Activated T-helper 17 cell treated with anti-CD3 and anti-CD28 coated beads, Interleukin-2, amount 50 U/mL, for 72 hours (primary cell): ENCODE measurements around the gene C11orf54. TPM values are rescaled to one million over a fixed set of nuclear protein-coding genes. Genes with fewer than 3 reads are reported as not detected.
"Not testable (repeated sequence)": the region's sequence is repeated elsewhere in the genome, so short reads cannot be mapped to it uniquely, and the experiment has no call there.

Source experiments
- ATAC-seq: fragments of 150-1000 bp; cut with Tn5 transposase; replicated peaks from 2 replicates; pipeline ENCODE4 v1.10.0; 2021; ENCODE audit warnings: mild to moderate bottlenecking, moderate library complexity
- H3K27ac Mint-ChIP-seq: one replicate; pipeline ENCODE4 v1.8.0; 2022; ENCODE audit warnings: mixed read lengths
- H3K27me3 Mint-ChIP-seq: one replicate; pipeline ENCODE4 v1.8.0; 2022; ENCODE audit warnings: mixed read lengths
- H3K36me3 Mint-ChIP-seq: one replicate; pipeline ENCODE4 v1.8.0; 2022; ENCODE audit warnings: low read depth, mild to moderate bottlenecking, mixed read lengths
- H3K4me1 Mint-ChIP-seq: one replicate; pipeline ENCODE4 v1.8.0; 2022; ENCODE audit warnings: mixed read lengths
- H3K4me3 Mint-ChIP-seq: one replicate; pipeline ENCODE4 v1.8.0; 2022; ENCODE audit warnings: mild to moderate bottlenecking, mixed read lengths
- H3K9me3 Mint-ChIP-seq: one replicate; pipeline ENCODE4 v1.8.0; 2022; ENCODE audit warnings: mixed read lengths
- total RNA-seq, 2 donors: library from RNA; stranded (reverse); gene quantifications; one replicate each; pipeline ENCODE4 v1.2.3, GENCODE V29; 2022

The C11orf54 gene
- total RNA-seq, 2 donors from 2014 or later: 27.2 to 51.7 TPM

GRCh38 chr11:93767018-93767417 is 25.5 kb downstream of the C11orf54 start:
- Mint-ChIP-seq H3K4me3 (no peak overlapping the region), H3K27ac (no peak overlapping the region), H3K27me3 (no peaks in the 10 kb centered on the region), H3K36me3 (peaks cover 38% of the 10 kb centered on the region), H3K4me1 (no peaks in the 10 kb centered on the region), H3K9me3 (no peaks in the 10 kb centered on the region)
- ATAC-seq: no peak

DNA sequence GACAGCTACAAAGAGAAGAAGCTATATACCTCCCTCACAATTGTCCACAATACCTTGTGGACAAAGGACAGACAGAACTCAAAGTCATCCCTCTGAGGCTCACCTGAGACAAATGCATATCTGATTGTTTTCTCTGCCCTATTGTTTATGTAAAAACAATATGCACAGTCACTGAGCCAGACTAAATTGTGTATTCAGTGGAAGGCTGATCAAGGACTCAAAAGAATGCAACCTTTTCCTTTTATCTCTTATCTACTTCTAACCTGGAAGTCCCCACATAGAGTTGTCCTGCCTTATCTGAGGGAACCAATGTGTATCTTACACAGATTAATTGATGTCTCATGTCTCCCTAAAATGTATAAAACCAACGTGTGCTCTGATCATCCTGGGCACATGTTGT is 28.7 kb downstream of the C11orf54 start:
- H3K4me3 Mint-ChIP-seq: no peak overlapping the region
- no peaks in the 10 kb centered on the region for H3K9me3 Mint-ChIP-seq
- no peaks in the 10 kb centered on the region for H3K4me1 Mint-ChIP-seq
- H3K27ac Mint-ChIP-seq: no peak overlapping the region
- no peaks in the 10 kb centered on the region for H3K27me3 Mint-ChIP-seq
- H3K36me3 Mint-ChIP-seq: peaks cover 9% of the 10 kb centered on the region
- no peak for ATAC-seq

- no peaks in the 10 kb centered on the region for H3K9me3 Mint-ChIP-seq
- H3K36me3 Mint-ChIP-seq: no peaks in the 10 kb centered on the region
- no peak for ATAC-seq
- no peaks in the 10 kb centered on the region for H3K27me3 Mint-ChIP-seq
- H3K4me1 Mint-ChIP-seq: no peaks in the 10 kb centered on the region
- H3K4me3 Mint-ChIP-seq: no peak overlapping the region
- H3K27ac Mint-ChIP-seq: no peak overlapping the region
These were observed 30.7 kb downstream of the C11orf54 start for GRCh38 chr11:93772123-93772522.

GRCh38 chr11:93773045-93773477 is 31.6 kb downstream of the C11orf54 start:
- Mint-ChIP-seq H3K4me3 (no peak overlapping the region), H3K4me1 (no peaks in the 10 kb centered on the region), H3K9me3 (no peaks in the 10 kb centered on the region), H3K36me3 (no peaks in the 10 kb centered on the region), H3K27ac (no peak overlapping the region), H3K27me3 (no peaks in the 10 kb centered on the region)
- ATAC-seq: no peak

GRCh38 chr11:93773601-93774200 is 32.2 kb downstream of the C11orf54 start:
- no peak for ATAC-seq
- H3K9me3 Mint-ChIP-seq: no peaks in the 10 kb centered on the region
- no peaks in the 10 kb centered on the region for H3K4me1 Mint-ChIP-seq
- no peak overlapping the region for H3K27ac Mint-ChIP-seq
- H3K27me3 Mint-ChIP-seq: no peaks in the 10 kb centered on the region
- H3K36me3 Mint-ChIP-seq: no peaks in the 10 kb centered on the region
- H3K4me3 Mint-ChIP-seq: no peak overlapping the region

- not testable (repeated sequence) for H3K27ac Mint-ChIP-seq, H3K4me1 Mint-ChIP-seq, ATAC-seq, H3K36me3 Mint-ChIP-seq, H3K27me3 Mint-ChIP-seq, H3K4me3 Mint-ChIP-seq, H3K9me3 Mint-ChIP-seq
These were observed 33.1 kb downstream of the C11orf54 start for GRCh38 chr11:93774560-93774959.

DNA sequence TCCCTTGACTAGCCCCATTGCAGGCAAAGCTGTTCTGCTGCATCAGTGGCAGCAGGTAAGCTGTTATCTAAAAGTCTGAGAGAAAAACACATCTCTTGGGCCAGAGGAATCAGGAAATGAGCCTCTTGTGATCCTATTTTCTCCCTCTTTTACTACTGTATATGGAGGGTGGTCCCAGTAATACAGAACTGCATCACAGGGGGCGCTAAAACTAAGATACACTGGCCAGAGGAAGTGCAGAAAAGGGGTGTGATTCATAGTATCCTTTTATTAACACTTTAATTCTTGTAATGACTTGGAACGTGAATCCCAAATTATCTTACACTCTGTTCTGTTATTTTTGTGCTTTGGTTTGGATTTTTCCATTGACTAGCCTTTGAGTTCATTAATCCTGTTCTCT is 33.8 kb downstream of the C11orf54 start:
- H3K27me3 Mint-ChIP-seq: no peaks in the 10 kb centered on the region
- no peaks in the 10 kb centered on the region for H3K36me3 Mint-ChIP-seq
- H3K4me1 Mint-ChIP-seq: no peaks in the 10 kb centered on the region
- H3K27ac Mint-ChIP-seq: no peak overlapping the region
- H3K9me3 Mint-ChIP-seq: no peaks in the 10 kb centered on the region
- ATAC-seq: no peak
- no peak overlapping the region for H3K4me3 Mint-ChIP-seq

DNA sequence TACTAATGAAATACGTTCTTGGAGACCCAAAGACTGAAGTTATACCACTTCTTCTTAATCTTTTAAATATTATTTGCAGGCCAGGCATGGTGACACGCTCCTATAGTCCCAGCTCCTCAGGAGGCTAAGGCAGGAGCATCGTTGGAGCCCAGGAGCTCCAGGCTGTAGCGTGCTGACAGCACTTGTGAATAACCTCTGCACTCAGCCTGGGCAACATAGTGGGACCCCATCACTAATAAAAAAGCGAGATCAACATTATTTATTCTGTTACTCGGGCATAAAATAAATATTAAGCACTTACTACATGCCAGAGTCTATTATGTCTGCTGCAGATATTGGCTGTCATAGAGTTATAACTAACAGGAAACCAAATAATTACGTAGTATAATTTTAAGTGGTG is 41.9 kb downstream of the C11orf54 start:
- ATAC-seq: no peak
- Mint-ChIP-seq H3K27me3 (no peaks in the 10 kb centered on the region), H3K27ac (peak overlapping the region; percentile 92), H3K9me3 (no peaks in the 10 kb centered on the region), H3K36me3 (peaks cover 47% of the 10 kb centered on the region), H3K4me3 (peak overlapping the region; percentile 97), H3K4me1 (peaks cover 14% of the 10 kb centered on the region)

- peak; percentile 54 for ATAC-seq
- no peaks in the 10 kb centered on the region for H3K9me3 Mint-ChIP-seq
- peak overlapping the region; percentile 97 for H3K4me3 Mint-ChIP-seq
- no peaks in the 10 kb centered on the region for H3K27me3 Mint-ChIP-seq
- peaks cover 51% of the 10 kb centered on the region for H3K36me3 Mint-ChIP-seq
- H3K4me1 Mint-ChIP-seq: peaks cover 14% of the 10 kb centered on the region
- peak overlapping the region; percentile 92 for H3K27ac Mint-ChIP-seq
These were observed 42.3 kb downstream of the C11orf54 start for GRCh38 chr11:93783765-93784144.

- no peaks in the 10 kb centered on the region for H3K9me3 Mint-ChIP-seq
- peak; percentile 97 for ATAC-seq
- peaks cover 14% of the 10 kb centered on the region for H3K4me1 Mint-ChIP-seq
- H3K36me3 Mint-ChIP-seq: peaks cover 57% of the 10 kb centered on the region
- H3K27ac Mint-ChIP-seq: peak within 1 kb of the TSS; percentile 92
- H3K27me3 Mint-ChIP-seq: no peaks in the 10 kb centered on the region
- peak within 1 kb of the TSS; percentile 97 for H3K4me3 Mint-ChIP-seq
These were observed 42.9 kb downstream of the C11orf54 start, which contains the start of gene MED17 for GRCh38 chr11:93784145-93784934. Gene MED17 (plus strand): TSS chr11:93784282. CDS start chr11:93784514, 232 bp downstream.

- peaks cover 15% of the 10 kb centered on the region for H3K4me1 Mint-ChIP-seq
- peak; percentile 41 for ATAC-seq
- H3K27me3 Mint-ChIP-seq: no peaks in the 10 kb centered on the region
- H3K36me3 Mint-ChIP-seq: peaks cover 63% of the 10 kb centered on the region
- no peaks in the 10 kb centered on the region for H3K9me3 Mint-ChIP-seq
- peak overlapping the region; percentile 92 for H3K27ac Mint-ChIP-seq
- peak overlapping the region; percentile 97 for H3K4me3 Mint-ChIP-seq
These were observed 43.5 kb downstream of the C11orf54 start for GRCh38 chr11:93784935-93785360.

- Mint-ChIP-seq H3K36me3 (peaks cover 100% of the 10 kb centered on the region), H3K4me1 (peaks cover 10% of the 10 kb centered on the region), H3K9me3 (no peaks in the 10 kb centered on the region), H3K27me3 (no peaks in the 10 kb centered on the region), H3K4me3 (no peak overlapping the region), H3K27ac (no peak overlapping the region)
- ATAC-seq: no peak
These were observed 50.0 kb downstream of the C11orf54 start for GRCh38 chr11:93791493-93791892.

GRCh38 chr11:93796441-93797231 is 55.2 kb downstream of the C11orf54 start:
- H3K27ac Mint-ChIP-seq: peak overlapping the region; percentile 3
- H3K4me3 Mint-ChIP-seq: no peak overlapping the region
- no peaks in the 10 kb centered on the region for H3K4me1 Mint-ChIP-seq
- no peaks in the 10 kb centered on the region for H3K9me3 Mint-ChIP-seq
- H3K27me3 Mint-ChIP-seq: no peaks in the 10 kb centered on the region
- H3K36me3 Mint-ChIP-seq: peaks cover 100% of the 10 kb centered on the region
- ATAC-seq: no peak

GRCh38 chr11:93801366-93801765 is 59.9 kb downstream of the C11orf54 start:
- Mint-ChIP-seq H3K27me3 (no peaks in the 10 kb centered on the region), H3K4me3 (no peak overlapping the region), H3K9me3 (no peaks in the 10 kb centered on the region), H3K4me1 (no peaks in the 10 kb centered on the region), H3K36me3 (peaks cover 100% of the 10 kb centered on the region), H3K27ac (peak overlapping the region; percentile 30)
- no peak for ATAC-seq
